Mesenchymal stem cell (in vitro differentiated cells and primary cell): ENCODE results near the gene PTGDR2.

ENCODE experiments used
- DNase-seq: peaks from one replicate; pipeline ENCODE4 v3.0.0-alpha.2; 2013
- H2AFZ ChIP-seq: one replicate; pipeline ENCODE4 v1.6.1; 2013; ENCODE audit warnings: low read depth, mild to moderate bottlenecking, control low read depth, inconsistent platforms, low read length, moderate library complexity
- H2AK5ac ChIP-seq: 2 replicates; pipeline ENCODE4 v1.6.1; 2013; ENCODE audit warnings: low read length, moderate library complexity, mild to moderate bottlenecking, inconsistent platforms; ENCODE audit not compliant: severe bottlenecking
- H2BK120ac ChIP-seq: one replicate; pipeline ENCODE4 v1.6.1; 2013; ENCODE audit warnings: low read depth, mild to moderate bottlenecking, inconsistent platforms, low read length, moderate library complexity
- H2BK12ac ChIP-seq, 2 experiments: one replicate each; pipeline ENCODE4 v1.6.1; 2013; ENCODE audit warnings: inconsistent platforms in 2 of 2, low read length in 2 of 2, mild to moderate bottlenecking in 2 of 2, moderate library complexity in 2 of 2, control low read depth in 1 of 2
- H2BK15ac ChIP-seq: one replicate; pipeline ENCODE4 v1.6.1; 2013; ENCODE audit warnings: mild to moderate bottlenecking, low read depth, inconsistent platforms; ENCODE audit not compliant: poor library complexity, severe bottlenecking
- H2BK5ac ChIP-seq: 2 replicates; pipeline ENCODE4 v1.6.1; 2013; ENCODE audit warnings: low read depth, mild to moderate bottlenecking, low read length, control low read depth, inconsistent platforms; ENCODE audit not compliant: poor library complexity, severe bottlenecking
- H3K14ac ChIP-seq, 2 experiments: one replicate each; pipeline ENCODE4 v1.6.1; 2013; ENCODE audit warnings: inconsistent platforms in 2 of 2, low read length in 2 of 2, control low read depth in 1 of 2, mild to moderate bottlenecking in 1 of 2, moderate library complexity in 1 of 2
- H3K18ac ChIP-seq, 2 experiments: one replicate each; pipeline ENCODE4 v1.6.1; 2013; ENCODE audit warnings: inconsistent platforms in 2 of 2, low read length in 2 of 2, control low read depth in 1 of 2, low read depth in 1 of 2, mild to moderate bottlenecking in 1 of 2
- H3K23ac ChIP-seq, 2 experiments: one replicate each; pipeline ENCODE4 v1.6.1; 2013; ENCODE audit warnings: inconsistent platforms in 2 of 2, low read length in 2 of 2, mild to moderate bottlenecking in 2 of 2, moderate library complexity in 2 of 2, control low read depth in 1 of 2
- H3K27ac ChIP-seq: 2 replicates; pipeline ENCODE4 v1.5.1; 2013; ENCODE audit warnings: mild to moderate bottlenecking, moderate library complexity, low read length, control low read depth, inconsistent platforms; ENCODE audit not compliant: poor library complexity, severe bottlenecking
- H3K27me3 ChIP-seq, 2 experiments: 2 replicates each; pipeline versions ENCODE4 v1.6.1 to v1.7.0; 2013; ENCODE audit warnings: low read length in 2 of 2, mild to moderate bottlenecking in 2 of 2, moderate library complexity in 2 of 2, control low read depth in 1 of 2, inconsistent platforms in 1 of 2; ENCODE audit not compliant: control insufficient read depth in 1 of 2, insufficient read depth in 1 of 2
- H3K36me3 ChIP-seq, 2 experiments: 2 replicates each; pipeline versions ENCODE4 v1.6.1 to v1.7.0; 2013; ENCODE audit warnings: low read length in 2 of 2, control low read depth in 1 of 2, inconsistent platforms in 1 of 2, low read depth in 1 of 2, mild to moderate bottlenecking in 1 of 2; ENCODE audit not compliant: insufficient read depth in 2 of 2, control insufficient read depth in 1 of 2
- H3K4ac ChIP-seq, 2 experiments: one replicate each; pipeline ENCODE4 v1.6.1; 2013; ENCODE audit warnings: inconsistent platforms in 2 of 2, low read length in 2 of 2, mild to moderate bottlenecking in 2 of 2, moderate library complexity in 2 of 2, control low read depth in 1 of 2, low read depth in 1 of 2
- H3K4me1 ChIP-seq: 2 replicates; pipeline ENCODE4 v1.6.1; 2013; ENCODE audit warnings: low read depth, low read length, control low read depth; ENCODE audit not compliant: control insufficient read depth, insufficient read depth
- H3K4me2 ChIP-seq: 2 replicates; pipeline ENCODE4 v1.6.1; 2013; ENCODE audit warnings: low read length, mild to moderate bottlenecking, inconsistent platforms; ENCODE audit not compliant: poor library complexity, severe bottlenecking
- H3K4me3 ChIP-seq, 2 experiments: 2 replicates each; pipeline versions ENCODE4 v1.5.1 to v1.7.0; 2013; ENCODE audit warnings: low read length in 2 of 2, mild to moderate bottlenecking in 2 of 2, control low read depth in 1 of 2, low read depth in 1 of 2; ENCODE audit not compliant: insufficient read depth in 1 of 2
- H3K79me1 ChIP-seq: replicated peaks from 2 replicates; pipeline ENCODE4 v1.6.1; 2013; ENCODE audit warnings: mild to moderate bottlenecking, control low read depth, low read length, inconsistent platforms; ENCODE audit not compliant: poor library complexity, severe bottlenecking
- H3K9ac ChIP-seq: 2 replicates; pipeline ENCODE4 v1.7.0; 2013; ENCODE audit warnings: mild to moderate bottlenecking, low read length, moderate library complexity
- H3K9me3 ChIP-seq: 2 replicates; pipeline ENCODE4 v1.7.0; 2013; ENCODE audit warnings: mild to moderate bottlenecking, low read length; ENCODE audit not compliant: control insufficient read depth
- H4K8ac ChIP-seq: one replicate; pipeline ENCODE4 v1.6.1; 2013; ENCODE audit warnings: inconsistent platforms, mild to moderate bottlenecking, low read length, moderate library complexity
- H4K91ac ChIP-seq: one replicate; pipeline ENCODE4 v1.6.1; 2013; ENCODE audit warnings: mild to moderate bottlenecking, low read length, inconsistent platforms
- WGBS: methylation state at CpG from one replicate; pipeline ENCODE4 v1.1.7; 2013; ENCODE audit warnings: mixed read lengths; 5-methylcytosine and 5-hydroxymethylcytosine counted together

PTGDR2 gene

GRCh38 chr11:60836866-60837515 lies 18.8 kb downstream of the PTGDR2 start:
- Histone ChIP-seq H3K9me3 (no peaks in the 10 kb centered on the region), H3K36me3 (no peaks in the 10 kb centered on the region), H2BK12ac (no peak overlapping the region), H3K27me3 (no peaks in the 10 kb centered on the region), H4K91ac (no peak overlapping the region), H3K4me2 (no peak overlapping the region), H2AK5ac (no peak overlapping the region), H3K14ac (no peak overlapping the region), H3K23ac (no peak overlapping the region), H2AFZ (no peak overlapping the region), H2BK120ac (no peak overlapping the region), H3K9ac (no peak overlapping the region), H4K8ac (no peak overlapping the region), H3K4ac (no peak overlapping the region), H2BK5ac (no peak overlapping the region), H3K4me3 (no peak overlapping the region), H3K27ac (no peak overlapping the region), H2BK15ac (no peak overlapping the region), H3K79me1 (no peaks in the 10 kb centered on the region), H3K18ac (no peak overlapping the region), H3K4me1 (peaks cover 19% of the 10 kb centered on the region)
- WGBS, result 51% methylated on average over 9 of the region's 9 CpGs
- no peak for DNase-seq

- H2BK120ac ChIP-seq, result no peak overlapping the region
- DNase-seq, result no peak
- no peak overlapping the region for H2BK5ac ChIP-seq
- no peak overlapping the region for H2AK5ac ChIP-seq
- peaks cover 14% of the 10 kb centered on the region for H3K4me1 ChIP-seq
- no peak overlapping the region for H3K4ac ChIP-seq
- 72% methylated on average over 2 of the region's 3 CpGs for WGBS
- no peaks in the 10 kb centered on the region for H3K36me3 ChIP-seq
- no peak overlapping the region for H3K9ac ChIP-seq
- no peak overlapping the region for H4K91ac ChIP-seq
- H3K4me2 ChIP-seq, result no peak overlapping the region
- no peak overlapping the region for H3K23ac ChIP-seq
- H3K18ac ChIP-seq, result no peak overlapping the region
- H3K4me3 ChIP-seq, result no peak overlapping the region
- H3K27ac ChIP-seq, result no peak overlapping the region
- no peaks in the 10 kb centered on the region for H3K79me1 ChIP-seq
- no peak overlapping the region for H2BK15ac ChIP-seq
- H3K14ac ChIP-seq, result no peak overlapping the region
- no peak overlapping the region for H4K8ac ChIP-seq
- no peak overlapping the region for H2AFZ ChIP-seq
- H3K9me3 ChIP-seq, result no peaks in the 10 kb centered on the region
- H2BK12ac ChIP-seq, result no peak overlapping the region
- H3K27me3 ChIP-seq, result no peaks in the 10 kb centered on the region
Observed at GRCh38 chr11:60835534-60835846, 20.3 kb downstream of the PTGDR2 start.

GRCh38 chr11:60834742-60835533 lies 20.8 kb downstream of the PTGDR2 start:
- Histone ChIP-seq H3K4me2 (no peak overlapping the region), H3K4me1 (peaks cover 12% of the 10 kb centered on the region), H3K14ac (no peak overlapping the region), H3K27ac (no peak overlapping the region), H3K79me1 (no peaks in the 10 kb centered on the region), H3K18ac (no peak overlapping the region), H2BK5ac (no peak overlapping the region), H2AFZ (no peak overlapping the region), H2BK15ac (no peak overlapping the region), H3K23ac (no peak overlapping the region), H2BK12ac (no peak overlapping the region), H4K91ac (no peak overlapping the region), H3K9ac (no peak overlapping the region), H3K4me3 (no peak overlapping the region), H3K4ac (no peak overlapping the region), H2BK120ac (no peak overlapping the region), H3K9me3 (no peaks in the 10 kb centered on the region), H3K27me3 (no peaks in the 10 kb centered on the region), H4K8ac (no peak overlapping the region), H3K36me3 (no peaks in the 10 kb centered on the region), H2AK5ac (no peak overlapping the region)
- 91% methylated on average over 5 of the region's 7 CpGs for WGBS
- DNase-seq, result no peak

- WGBS, result 70% methylated on average over 7 of the region's 7 CpGs
- DNase-seq, result peak; percentile 61
- Histone ChIP-seq H4K91ac (no peak overlapping the region), H3K4me1 (peaks cover 6% of the 10 kb centered on the region), H3K79me1 (no peaks in the 10 kb centered on the region), H2AFZ (no peak overlapping the region), H3K27ac (no peak overlapping the region), H2BK120ac (no peak overlapping the region), H3K4ac (no peak overlapping the region), H3K23ac (no peak overlapping the region), H2BK12ac (no peak overlapping the region), H2BK15ac (no peak overlapping the region), H2BK5ac (no peak overlapping the region), H3K27me3 (peaks cover 0 to 32% of the 10 kb centered on the region in 2 experiments), H3K9me3 (no peaks in the 10 kb centered on the region), H2AK5ac (no peak overlapping the region), H3K14ac (no peak overlapping the region), H3K18ac (no peak overlapping the region), H3K4me3 (no peak overlapping the region), H4K8ac (no peak overlapping the region), H3K9ac (no peak overlapping the region), H3K36me3 (no peaks in the 10 kb centered on the region), H3K4me2 (no peak overlapping the region)
Observed at GRCh38 chr11:60831501-60832079, 24.2 kb downstream of the PTGDR2 start.
